ENCODE results near the gene CMTM1.

Gene CMTM1

DNA sequence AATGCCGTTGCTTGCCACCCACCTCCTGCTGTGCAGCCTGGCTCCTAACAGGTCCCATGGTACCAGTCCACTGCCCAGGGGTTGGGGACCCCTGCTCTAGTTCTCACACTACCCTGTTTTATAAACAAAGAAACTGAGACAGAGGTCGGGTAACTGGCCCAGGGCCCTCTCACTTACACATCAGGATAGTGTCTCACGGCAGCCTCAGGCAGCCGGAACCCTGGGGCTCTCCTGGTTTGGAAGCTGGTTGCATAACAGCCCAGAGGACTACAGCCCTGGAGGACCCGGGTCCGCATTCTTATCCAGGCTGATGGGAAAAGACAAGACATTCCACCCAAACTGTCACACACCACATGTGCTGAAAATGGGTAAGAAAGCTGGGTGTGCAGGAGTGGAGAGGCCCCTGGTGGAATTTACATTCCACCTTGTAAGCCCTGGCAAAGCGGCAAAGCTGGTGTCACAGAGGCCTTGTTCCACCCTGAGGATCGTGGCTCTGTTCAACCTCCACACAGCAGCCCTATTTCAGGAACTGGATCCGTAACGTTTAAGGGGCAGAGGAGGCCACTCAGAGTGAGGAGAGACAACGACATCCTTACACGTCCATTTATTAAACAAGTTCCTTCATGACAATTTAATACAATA lies 48.0 kb downstream of the CMTM1 start:
- no peaks in the 10 kb centered on the region for H3K27me3 ChIP-seq (ENCODE audit: insufficient read depth, low read length, poor library complexity, severe bottlenecking)
- peaks cover 52% of the 10 kb centered on the region; the same call in 1 of the 2 replicates for H3K36me3 ChIP-seq (ENCODE audit: insufficient read depth, low read length)
- peaks cover 12% of the 10 kb centered on the region for H4K20me1 ChIP-seq (ENCODE audit: insufficient read depth, low read length, poor library complexity, severe bottlenecking)
- no peak overlapping the region for H3K4me3 ChIP-seq (ENCODE audit: low read length, poor library complexity, severe bottlenecking)
- H2AFZ ChIP-seq (ENCODE audit: low read length), result no peak overlapping the region
- H3K4me2 ChIP-seq (ENCODE audit: low read depth, low read length, poor library complexity, severe bottlenecking), result no peak overlapping the region
- peaks cover 7% of the 10 kb centered on the region for H3K4me1 ChIP-seq (ENCODE audit: insufficient read depth, low read length, poor library complexity, severe bottlenecking)
- H3K9me3 ChIP-seq (ENCODE audit: insufficient read depth, low read depth, low read length), result no peaks in the 10 kb centered on the region
- TF ChIP-seq, protein P1, sequence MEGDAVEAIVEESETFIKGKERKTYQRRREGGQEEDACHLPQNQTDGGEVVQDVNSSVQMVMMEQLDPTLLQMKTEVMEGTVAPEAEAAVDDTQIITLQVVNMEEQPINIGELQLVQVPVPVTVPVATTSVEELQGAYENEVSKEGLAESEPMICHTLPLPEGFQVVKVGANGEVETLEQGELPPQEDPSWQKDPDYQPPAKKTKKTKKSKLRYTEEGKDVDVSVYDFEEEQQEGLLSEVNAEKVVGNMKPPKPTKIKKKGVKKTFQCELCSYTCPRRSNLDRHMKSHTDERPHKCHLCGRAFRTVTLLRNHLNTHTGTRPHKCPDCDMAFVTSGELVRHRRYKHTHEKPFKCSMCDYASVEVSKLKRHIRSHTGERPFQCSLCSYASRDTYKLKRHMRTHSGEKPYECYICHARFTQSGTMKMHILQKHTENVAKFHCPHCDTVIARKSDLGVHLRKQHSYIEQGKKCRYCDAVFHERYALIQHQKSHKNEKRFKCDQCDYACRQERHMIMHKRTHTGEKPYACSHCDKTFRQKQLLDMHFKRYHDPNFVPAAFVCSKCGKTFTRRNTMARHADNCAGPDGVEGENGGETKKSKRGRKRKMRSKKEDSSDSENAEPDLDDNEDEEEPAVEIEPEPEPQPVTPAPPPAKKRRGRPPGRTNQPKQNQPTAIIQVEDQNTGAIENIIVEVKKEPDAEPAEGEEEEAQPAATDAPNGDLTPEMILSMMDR (conservative IDR thresholded peaks at IDR 0.05; ENCODE audit: low read length), result no peak
- no peak for TF ChIP-seq EZH2phosphoT487 (IDR thresholded peaks at IDR 0.05; ENCODE audit: borderline replicate concordance)
- H3F3A ChIP-seq (ENCODE audit: low read depth), result no peaks in the 10 kb centered on the region
- H3K9ac ChIP-seq (ENCODE audit: low read depth, low read length, poor library complexity, severe bottlenecking), result no peak overlapping the region
- peaks cover 14% of the 10 kb centered on the region; the same call in 1 of the 2 replicates for H3K79me2 ChIP-seq (ENCODE audit: insufficient read depth, low read length)
- H3K9me2 ChIP-seq (replicated peaks; ENCODE audit: low read depth, low read length), result no peaks in the 10 kb centered on the region

DNA sequence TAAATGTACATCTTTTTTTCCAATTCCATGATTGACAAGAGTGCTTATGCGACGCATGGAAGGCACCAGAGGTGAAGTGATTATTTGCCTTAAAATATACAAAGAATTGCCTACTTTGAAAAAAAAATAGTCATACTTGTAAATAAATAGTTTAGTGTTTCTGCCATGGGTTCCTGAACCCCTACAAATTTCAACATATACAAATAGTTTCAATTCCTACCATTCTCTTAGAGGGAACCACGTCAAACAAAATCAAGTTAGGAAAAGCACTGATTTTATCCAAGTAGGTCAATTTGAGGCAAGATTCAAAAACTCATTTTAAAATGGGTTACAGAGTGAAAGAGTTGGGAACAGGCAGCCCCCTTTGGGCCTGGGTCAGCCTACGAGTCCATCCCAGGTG lies 49.9 kb downstream of the CMTM1 start:
- Histone ChIP-seq H3K9ac (ENCODE audit: low read depth, low read length, poor library complexity, severe bottlenecking) (no peak overlapping the region), H2AFZ (ENCODE audit: low read length) (no peak overlapping the region), H3K27me3 (ENCODE audit: insufficient read depth, low read length, poor library complexity, severe bottlenecking) (no peaks in the 10 kb centered on the region), H3K36me3 (ENCODE audit: insufficient read depth, low read length) (peaks cover 34% of the 10 kb centered on the region; the same call in 1 of the 2 replicates), H3K4me3 (ENCODE audit: low read length, poor library complexity, severe bottlenecking) (no peak overlapping the region), H3F3A (ENCODE audit: low read depth) (no peaks in the 10 kb centered on the region), H3K9me2 (replicated peaks; ENCODE audit: low read depth, low read length) (no peaks in the 10 kb centered on the region), H3K4me2 (ENCODE audit: low read depth, low read length, poor library complexity, severe bottlenecking) (no peak overlapping the region), H3K4me1 (ENCODE audit: insufficient read depth, low read length, poor library complexity, severe bottlenecking) (peaks cover 2% of the 10 kb centered on the region), H4K20me1 (ENCODE audit: insufficient read depth, low read length, poor library complexity, severe bottlenecking) (no peaks in the 10 kb centered on the region), H3K9me3 (ENCODE audit: insufficient read depth, low read depth, low read length) (no peaks in the 10 kb centered on the region), H3K79me2 (ENCODE audit: insufficient read depth, low read length) (no peaks in the 10 kb centered on the region)
- TF ChIP-seq EZH2phosphoT487 (IDR thresholded peaks at IDR 0.05; ENCODE audit: borderline replicate concordance), result no peak

DNA sequence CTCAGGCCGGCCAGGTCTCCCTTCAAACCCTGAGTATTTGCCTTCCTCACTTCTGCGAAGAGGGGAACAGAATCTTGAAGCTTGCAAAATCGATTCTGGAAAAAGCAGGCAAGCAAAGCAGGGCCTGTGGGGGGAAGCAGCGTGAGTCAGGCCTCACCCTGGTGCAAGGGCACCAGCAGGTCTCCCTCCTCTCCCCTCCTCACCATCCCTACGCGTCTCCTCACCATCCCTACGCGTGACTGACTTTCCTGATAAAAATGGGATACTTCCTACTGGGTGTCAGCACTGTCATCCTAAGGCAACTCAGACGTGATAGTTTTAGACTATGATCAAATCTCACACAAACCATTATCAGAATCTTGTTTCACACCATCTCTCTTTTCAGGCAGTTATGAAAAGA lies 50.4 kb downstream of the CMTM1 start:
- H3K9me2 ChIP-seq (replicated peaks; ENCODE audit: low read depth, low read length), result no peaks in the 10 kb centered on the region
- no peaks in the 10 kb centered on the region for H3K79me2 ChIP-seq (ENCODE audit: insufficient read depth, low read length)
- no peaks in the 10 kb centered on the region for H3K27me3 ChIP-seq (ENCODE audit: insufficient read depth, low read length, poor library complexity, severe bottlenecking)
- H2AFZ ChIP-seq (ENCODE audit: low read length), result no peak overlapping the region
- no peak for TF ChIP-seq EZH2phosphoT487 (IDR thresholded peaks at IDR 0.05; ENCODE audit: borderline replicate concordance)
- TF ChIP-seq, protein P1 (conservative IDR thresholded peaks at IDR 0.05; ENCODE audit: low read length), result no peak
- H3K4me1 ChIP-seq (ENCODE audit: insufficient read depth, low read length, poor library complexity, severe bottlenecking), result peaks cover 2% of the 10 kb centered on the region
- no peaks in the 10 kb centered on the region for H3K9me3 ChIP-seq (ENCODE audit: insufficient read depth, low read depth, low read length)
- H3K4me2 ChIP-seq (ENCODE audit: low read depth, low read length, poor library complexity, severe bottlenecking), result no peak overlapping the region
- H3K4me3 ChIP-seq (ENCODE audit: low read length, poor library complexity, severe bottlenecking), result no peak overlapping the region
- H3K36me3 ChIP-seq (ENCODE audit: insufficient read depth, low read length), result peaks cover 29% of the 10 kb centered on the region; the same call in 1 of the 2 replicates
- no peak overlapping the region for H3K9ac ChIP-seq (ENCODE audit: low read depth, low read length, poor library complexity, severe bottlenecking)
- H4K20me1 ChIP-seq (ENCODE audit: insufficient read depth, low read length, poor library complexity, severe bottlenecking), result no peaks in the 10 kb centered on the region
- H3F3A ChIP-seq (ENCODE audit: low read depth), result no peaks in the 10 kb centered on the region

DNA sequence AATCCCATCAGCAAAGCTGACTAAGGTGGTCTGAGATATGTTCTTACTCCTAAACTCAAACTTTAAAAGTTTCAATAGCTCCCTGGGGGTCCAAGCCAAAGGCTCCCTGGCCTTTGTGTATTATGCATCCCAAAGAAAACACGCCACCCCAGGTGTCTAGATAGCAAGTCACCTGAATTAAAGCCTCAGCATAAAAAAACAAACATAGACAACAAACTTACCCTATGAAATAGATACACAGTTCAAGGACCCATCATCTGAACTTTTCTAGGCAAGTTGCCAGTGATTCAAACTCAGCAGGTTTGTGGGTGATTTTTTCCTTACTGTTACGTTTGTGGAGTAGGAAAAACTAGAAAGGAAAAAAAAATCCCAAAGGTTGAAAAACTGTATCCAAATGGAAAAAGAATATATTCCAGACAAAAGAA lies 50.8 kb downstream of the CMTM1 start:
- Histone ChIP-seq H3K36me3 (ENCODE audit: insufficient read depth, low read length) (peaks cover 25% of the 10 kb centered on the region; the same call in 1 of the 2 replicates), H3K9me2 (replicated peaks; ENCODE audit: low read depth, low read length) (no peaks in the 10 kb centered on the region), H3K4me2 (ENCODE audit: low read depth, low read length, poor library complexity, severe bottlenecking) (no peak overlapping the region), H3F3A (ENCODE audit: low read depth) (no peaks in the 10 kb centered on the region), H3K27me3 (ENCODE audit: insufficient read depth, low read length, poor library complexity, severe bottlenecking) (no peaks in the 10 kb centered on the region), H3K4me3 (ENCODE audit: low read length, poor library complexity, severe bottlenecking) (no peak overlapping the region), H3K79me2 (ENCODE audit: insufficient read depth, low read length) (no peaks in the 10 kb centered on the region), H3K4me1 (ENCODE audit: insufficient read depth, low read length, poor library complexity, severe bottlenecking) (peaks cover 2% of the 10 kb centered on the region), H4K20me1 (ENCODE audit: insufficient read depth, low read length, poor library complexity, severe bottlenecking) (no peaks in the 10 kb centered on the region), H2AFZ (ENCODE audit: low read length) (no peak overlapping the region), H3K9me3 (ENCODE audit: insufficient read depth, low read depth, low read length) (no peaks in the 10 kb centered on the region), H3K9ac (ENCODE audit: low read depth, low read length, poor library complexity, severe bottlenecking) (no peak overlapping the region)
- no peak for TF ChIP-seq EZH2phosphoT487 (IDR thresholded peaks at IDR 0.05; ENCODE audit: borderline replicate concordance)
- TF ChIP-seq, protein P1 (conservative IDR thresholded peaks at IDR 0.05; ENCODE audit: low read length), result no peak
